Tibial artery (tissue), 4 donors: ENCODE measurements around the gene RERE.

ENCODE experiments used
- DNase-seq, 2 donors: peaks; one replicate each; pipeline ENCODE4 v3.0.0-alpha.2; 2019
- H3K27ac ChIP-seq, 2 donors: fragments of 200-600 bp; sonication (generic) in 1 of 2; 1 replicate in 1 of 2; 2 replicates in 1 of 2; pipeline ENCODE4 v1.5.1; 2018 to 2019; ENCODE audit warnings: mild to moderate bottlenecking in 1 of 2
- H3K27me3 ChIP-seq, 2 donors: fragments of 200-600 bp; sonication (generic) in 1 of 2; one replicate each; pipeline versions ENCODE4 v1.5.1 to v1.6.0; 2016 to 2019
- H3K36me3 ChIP-seq, 3 donors: fragments of 200-600 bp; sonication (generic) in 2 of 3; one replicate each; pipeline ENCODE4 v1.5.1; 2016 to 2019; ENCODE audit warnings: mild to moderate bottlenecking in 2 of 3
- H3K4me1 ChIP-seq, 4 donors: fragments of 200-600 bp; sonication (generic) in 2 of 4; 1 replicate in 3 of 4; 2 replicates in 1 of 4; pipeline ENCODE4 v1.5.1; 2016 to 2019
- H3K4me3 ChIP-seq, 2 donors: fragments of 200-600 bp; sonication (generic) in 1 of 2; 1 replicate in 1 of 2; 2 replicates in 1 of 2; pipeline ENCODE4 v1.5.1; 2018 to 2019; ENCODE audit warnings: mild to moderate bottlenecking in 2 of 2
- H3K9me3 ChIP-seq, 3 donors: fragments of 200-600 bp; sonication (generic) in 1 of 3; one replicate each; pipeline ENCODE4 v1.5.1; 2016 to 2019
- CTCF ChIP-seq, 2 experiments: fragments of 200-600 bp in 1 of 2; fragments of 450-650 bp in 1 of 2; IDR thresholded peaks; one replicate each; pipeline ENCODE4 v1.5.1; 2017 to 2019; ENCODE audit warnings: antibody characterized with exemption in 2 of 2, mild to moderate bottlenecking in 1 of 2, moderate library complexity in 1 of 2
- intact Hi-C: fragments of 100-400 bp; cut with DNase I; formaldehyde crosslinking; loops from one replicate; pipeline ENCODE4 v1.15.0; 2023; ENCODE audit warnings: low total_unique reads

The RERE gene

GRCh38 chr1:8599646-8600212, 217.7 kb downstream of the RERE start:
- Histone ChIP-seq H3K4me3 (no peak overlapping the region), H3K4me1 (peaks cover 0 to 38% (median 14%) of the 10 kb centered on the region in 4 donors), H3K27ac (peak overlapping the region in 1 of 2 donors; percentile 13), H3K27me3 (no peaks in the 10 kb centered on the region), H3K36me3 (no peaks in the 10 kb centered on the region), H3K9me3 (no peaks in the 10 kb centered on the region)
- TF ChIP-seq CTCF (IDR thresholded peaks at IDR 0.05) = no peak
- DNase-seq = no peak
- intact Hi-C loops = loop anchor here (10.0 kb wide), 1 partner anchor 75 kb away; no protein-coding TSS in a partner anchor

GRCh38 chr1:8598783-8599182, 218.7 kb downstream of the RERE start:
- no peak for DNase-seq
- Histone ChIP-seq H3K9me3 (no peaks in the 10 kb centered on the region), H3K36me3 (no peaks in the 10 kb centered on the region), H3K27me3 (no peaks in the 10 kb centered on the region), H3K4me1 (peaks cover 0 to 38% (median 14%) of the 10 kb centered on the region in 4 donors), H3K4me3 (no peak overlapping the region), H3K27ac (peak overlapping the region; percentile 55 to 63)
- intact Hi-C loops = loop anchor here (10.0 kb wide), 1 partner anchor 76 kb away; no protein-coding TSS in a partner anchor
- no peak for TF ChIP-seq CTCF (IDR thresholded peaks at IDR 0.05)

DNA sequence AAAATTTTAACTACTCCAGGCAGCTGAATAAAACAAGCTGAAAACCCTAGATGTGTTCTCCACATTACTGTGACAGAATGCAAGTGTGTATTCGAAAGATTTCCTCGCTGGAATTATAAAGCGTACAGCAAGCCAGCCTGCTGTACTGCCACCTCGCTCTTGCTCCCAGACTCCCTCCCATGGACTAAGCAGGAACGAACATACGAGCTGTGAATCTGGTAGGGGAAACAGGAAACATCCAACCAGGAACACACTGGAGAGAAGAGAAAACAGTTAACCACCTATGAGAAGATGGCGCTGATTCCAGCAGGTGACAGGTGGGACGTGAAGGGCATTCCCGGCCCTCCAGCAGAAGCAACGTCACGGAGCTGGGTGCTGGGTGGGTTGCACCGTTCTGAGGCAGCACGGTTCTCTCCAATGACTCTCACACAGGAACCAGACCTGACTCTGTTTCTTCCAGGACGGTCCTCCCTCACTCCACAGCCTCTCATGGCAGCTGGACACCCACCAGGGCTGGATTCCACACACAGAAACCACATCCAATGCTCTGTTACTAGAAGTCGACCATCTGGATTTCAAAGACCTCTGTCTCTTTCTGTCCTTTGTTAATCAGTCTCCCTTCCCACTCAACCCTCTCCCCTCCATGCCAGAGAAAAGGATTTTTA, 219.2 kb downstream of the RERE start:
- Histone ChIP-seq H3K9me3 (no peaks in the 10 kb centered on the region), H3K27ac (peak overlapping the region; percentile 55 to 63), H3K36me3 (no peaks in the 10 kb centered on the region), H3K4me3 (peak overlapping the region; percentile 18 to 20), H3K27me3 (no peaks in the 10 kb centered on the region), H3K4me1 (peaks cover 0 to 38% (median 14%) of the 10 kb centered on the region in 4 donors)
- DNase-seq = peak in 1 of 2 donors; percentile 36
- TF ChIP-seq CTCF (IDR thresholded peaks at IDR 0.05) = peak; percentile 42 to 55
- intact Hi-C loops = loop anchor here (10.0 kb wide), 1 partner anchor 77 kb away; no protein-coding TSS in a partner anchor

DNA sequence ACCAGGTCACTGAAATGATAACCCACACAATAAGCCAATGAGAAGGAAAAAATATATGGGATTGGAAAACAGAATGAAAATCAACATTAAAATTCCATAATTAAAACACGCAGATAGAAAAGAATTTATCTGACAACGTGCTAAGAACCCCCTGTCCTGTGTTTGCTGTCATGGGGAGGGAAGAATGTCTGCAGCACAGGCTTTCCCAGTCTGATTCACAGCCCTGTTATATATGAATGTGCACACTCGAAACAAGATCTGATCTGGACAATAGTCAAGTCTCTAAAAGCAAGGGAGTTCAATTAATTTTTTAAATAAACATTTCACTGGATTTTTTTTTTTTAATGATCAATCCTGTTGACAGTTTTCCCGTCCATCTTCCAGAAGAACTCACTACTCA, 220.0 kb downstream of the RERE start:
- intact Hi-C loops = loop anchor here (10.0 kb wide), 1 partner anchor 77 kb away; no protein-coding TSS in a partner anchor
- H3K9me3 ChIP-seq = no peaks in the 10 kb centered on the region
- no peak overlapping the region for H3K4me3 ChIP-seq
- TF ChIP-seq CTCF (IDR thresholded peaks at IDR 0.05) = no peak
- H3K36me3 ChIP-seq = no peaks in the 10 kb centered on the region
- DNase-seq = no peak
- H3K27me3 ChIP-seq = no peaks in the 10 kb centered on the region
- H3K4me1 ChIP-seq = peaks cover 0 to 38% (median 14%) of the 10 kb centered on the region in 4 donors
- H3K27ac ChIP-seq = peak overlapping the region; percentile 55 to 63

DNA sequence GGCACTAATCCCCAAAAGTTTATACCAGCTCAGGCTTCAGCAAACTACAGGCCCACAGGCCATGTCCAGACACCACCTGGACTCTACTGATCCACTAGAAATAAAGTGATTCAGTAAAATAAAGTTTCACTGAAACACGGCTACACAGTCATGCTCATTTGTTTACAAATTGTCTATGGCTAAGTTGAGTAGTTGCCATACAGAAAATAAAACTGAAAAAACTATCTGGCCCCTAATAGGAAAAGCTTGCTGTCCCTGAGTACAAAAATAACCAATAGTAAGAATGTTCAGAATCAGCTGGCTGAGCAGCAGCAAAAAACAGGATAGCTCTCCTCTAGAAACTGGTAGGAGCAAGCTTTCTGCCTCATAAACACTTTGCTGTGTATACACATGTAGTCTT, 221.5 kb downstream of the RERE start:
- Histone ChIP-seq H3K27ac (peak overlapping the region in 1 of 2 donors; percentile 18), H3K27me3 (no peaks in the 10 kb centered on the region), H3K4me1 (peaks cover 0 to 42% (median 14%) of the 10 kb centered on the region in 4 donors)

More for the DNA sequence above, 221.5 kb downstream of the RERE start:
- intact Hi-C loops = loop anchor here (10.0 kb wide), 1 partner anchor 79 kb away; no protein-coding TSS in a partner anchor
- TF ChIP-seq CTCF (IDR thresholded peaks at IDR 0.05) = no peak
- no peaks in the 10 kb centered on the region for H3K36me3 ChIP-seq
- no peak for DNase-seq
- H3K9me3 ChIP-seq = no peaks in the 10 kb centered on the region
- no peak overlapping the region for H3K4me3 ChIP-seq
